ENCODE measurements around the gene LYSMD1. TPM values are rescaled to one million over a fixed set of nuclear protein-coding genes. Genes with fewer than 3 reads are reported as not detected.

Gene LYSMD1
- total and polyA plus RNA-seq, 4 donors = 4.9 to 12.7 (median 5.2) TPM

DNA sequence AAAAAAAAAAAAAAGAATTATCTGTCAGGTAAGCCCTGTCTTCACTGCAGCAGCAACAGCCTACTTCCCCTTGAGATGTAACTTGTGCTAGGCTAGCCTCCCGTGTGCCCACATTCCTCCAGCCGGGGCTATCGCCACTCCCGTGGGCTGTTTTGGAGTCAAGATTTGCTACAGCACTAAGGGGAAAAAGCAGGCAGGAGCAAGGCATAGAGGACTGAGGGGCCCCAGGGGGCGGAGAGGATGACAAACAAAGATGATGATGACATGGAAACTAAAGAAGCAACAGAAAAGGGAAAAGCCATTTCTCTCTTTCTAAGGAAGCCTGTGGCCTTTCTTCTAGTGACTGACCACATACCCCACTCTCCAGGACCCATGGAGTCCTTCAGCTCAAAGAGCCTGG lies 7.4 kb downstream of the LYSMD1 start:
- ATAC-seq (ENCODE audit: insufficient read depth, low FRiP score) (no peak), DNase-seq (no peak)
- H3K27me3 ChIP-seq (ENCODE audit: control insufficient read depth in 3 of 3, insufficient read depth in 3 of 3, low read length in 2 of 3) = no peaks in the 10 kb centered on the region
- TF ChIP-seq, protein P1, sequence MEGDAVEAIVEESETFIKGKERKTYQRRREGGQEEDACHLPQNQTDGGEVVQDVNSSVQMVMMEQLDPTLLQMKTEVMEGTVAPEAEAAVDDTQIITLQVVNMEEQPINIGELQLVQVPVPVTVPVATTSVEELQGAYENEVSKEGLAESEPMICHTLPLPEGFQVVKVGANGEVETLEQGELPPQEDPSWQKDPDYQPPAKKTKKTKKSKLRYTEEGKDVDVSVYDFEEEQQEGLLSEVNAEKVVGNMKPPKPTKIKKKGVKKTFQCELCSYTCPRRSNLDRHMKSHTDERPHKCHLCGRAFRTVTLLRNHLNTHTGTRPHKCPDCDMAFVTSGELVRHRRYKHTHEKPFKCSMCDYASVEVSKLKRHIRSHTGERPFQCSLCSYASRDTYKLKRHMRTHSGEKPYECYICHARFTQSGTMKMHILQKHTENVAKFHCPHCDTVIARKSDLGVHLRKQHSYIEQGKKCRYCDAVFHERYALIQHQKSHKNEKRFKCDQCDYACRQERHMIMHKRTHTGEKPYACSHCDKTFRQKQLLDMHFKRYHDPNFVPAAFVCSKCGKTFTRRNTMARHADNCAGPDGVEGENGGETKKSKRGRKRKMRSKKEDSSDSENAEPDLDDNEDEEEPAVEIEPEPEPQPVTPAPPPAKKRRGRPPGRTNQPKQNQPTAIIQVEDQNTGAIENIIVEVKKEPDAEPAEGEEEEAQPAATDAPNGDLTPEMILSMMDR (IDR thresholded peaks at IDR 0.05; ENCODE audit: control extremely low read depth, extremely low read depth) = no peak
- peaks cover 10 to 32% (median 24%) of the 10 kb centered on the region in 4 donors for H3K36me3 ChIP-seq (ENCODE audit: control insufficient read depth in 4 of 4, insufficient read depth in 4 of 4, low read length in 4 of 4)
- peak overlapping the region in 1 of 2 donors; percentile 17 for H3K27ac ChIP-seq (ENCODE audit: low read depth in 1 of 2, low read length in 1 of 2)
- WGBS, 2 donors = 18 to 67% methylated on average over 5 of the region's 5 CpGs
- peaks cover 0 to 2% (median 0%) of the 10 kb centered on the region in 5 donors for H3K4me1 ChIP-seq (ENCODE audit: control insufficient read depth in 5 of 5, insufficient read depth in 5 of 5, low read length in 5 of 5)
- no peaks in the 10 kb centered on the region for H3K9me3 ChIP-seq (ENCODE audit: control insufficient read depth in 4 of 4, insufficient read depth in 3 of 4, low read length in 3 of 4)
- no peak overlapping the region for H3K4me3 ChIP-seq
- H3K9ac ChIP-seq (ENCODE audit: insufficient read depth in 1 of 2, low read length in 2 of 2) = no peak overlapping the region

DNA sequence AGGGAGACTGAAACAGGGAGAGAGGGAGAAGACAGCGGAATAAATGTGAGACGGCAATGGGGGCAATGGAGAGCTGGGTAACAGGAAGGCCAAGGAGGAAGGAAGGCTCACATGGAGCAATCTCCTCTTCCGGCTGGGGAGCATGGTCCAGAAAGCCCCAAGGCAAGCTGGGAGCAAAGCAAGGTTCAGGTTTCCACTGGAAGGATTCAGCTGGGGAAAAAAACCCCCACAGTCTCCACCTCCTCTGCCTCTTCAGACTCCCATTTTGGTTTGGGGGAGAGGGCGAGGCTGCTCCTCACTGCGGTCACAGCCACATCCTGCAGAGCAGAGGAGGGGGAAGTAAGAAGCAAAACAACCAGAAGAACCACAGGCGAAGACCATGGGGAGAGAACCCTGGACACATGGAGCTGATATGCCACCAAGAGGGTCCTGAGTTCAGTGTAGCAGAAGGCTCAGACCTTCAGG lies 8.6 kb downstream of the LYSMD1 start:
- Histone ChIP-seq H3K27me3 (ENCODE audit: control insufficient read depth in 3 of 3, insufficient read depth in 3 of 3, low read length in 2 of 3) (no peaks in the 10 kb centered on the region), H3K9ac (ENCODE audit: insufficient read depth in 1 of 2, low read length in 2 of 2) (no peak overlapping the region), H3K27ac (ENCODE audit: low read depth in 1 of 2, low read length in 1 of 2) (peak overlapping the region in 1 of 2 donors; percentile 60), H3K36me3 (ENCODE audit: control insufficient read depth in 4 of 4, insufficient read depth in 4 of 4, low read length in 4 of 4) (peaks cover 10 to 32% (median 23%) of the 10 kb centered on the region in 4 donors), H3K4me1 (ENCODE audit: control insufficient read depth in 5 of 5, insufficient read depth in 5 of 5, low read length in 5 of 5) (peaks cover 0 to 2% (median 0%) of the 10 kb centered on the region in 5 donors), H3K9me3 (ENCODE audit: control insufficient read depth in 4 of 4, insufficient read depth in 3 of 4, low read length in 3 of 4) (no peaks in the 10 kb centered on the region), H3K4me3 (peak overlapping the region; percentile 13)
- ATAC-seq (ENCODE audit: insufficient read depth, low FRiP score) (peak; percentile 28), DNase-seq (no peak)
- 32 to 61% methylated on average over 6 of the region's 6 CpGs for WGBS, 2 donors
- TF ChIP-seq, protein P1 (IDR thresholded peaks at IDR 0.05; ENCODE audit: control extremely low read depth, extremely low read depth) = no peak

DNA sequence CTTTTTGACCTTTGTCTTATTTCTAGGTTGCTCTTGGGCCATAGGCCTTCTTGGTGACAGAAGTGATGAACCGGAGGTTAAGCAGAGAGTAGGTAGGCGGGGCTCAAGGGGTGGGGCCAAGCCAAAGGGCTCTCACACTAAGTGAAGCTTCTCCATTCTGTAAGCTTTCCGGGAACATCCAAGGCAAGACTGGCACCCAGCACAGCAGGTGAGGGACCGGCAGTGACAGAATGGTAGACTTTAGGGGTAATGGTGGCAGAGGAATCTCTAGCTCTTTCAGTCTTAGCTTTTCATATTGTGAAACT lies 9.2 kb downstream of the LYSMD1 start, which contains the start of gene TNFAIP8L2:
TNFAIP8L2 (plus strand) TSS at position 135 of the 305 bp plus-strand sequence. CDS start 2,049 bp downstream, outside the sequence.
- peak within 1 kb of the TSS; percentile 13 for H3K4me3 ChIP-seq
- peaks cover 10 to 26% (median 20%) of the 10 kb centered on the region in 4 donors for H3K36me3 ChIP-seq (ENCODE audit: control insufficient read depth in 4 of 4, insufficient read depth in 4 of 4, low read length in 4 of 4)
- no peaks in the 10 kb centered on the region for H3K27me3 ChIP-seq (ENCODE audit: control insufficient read depth in 3 of 3, insufficient read depth in 3 of 3, low read length in 2 of 3)
- no peaks in the 10 kb centered on the region for H3K9me3 ChIP-seq (ENCODE audit: control insufficient read depth in 4 of 4, insufficient read depth in 3 of 4, low read length in 3 of 4)
- peak within 1 kb of the TSS in 1 of 2 donors; percentile 60 for H3K27ac ChIP-seq (ENCODE audit: low read depth in 1 of 2, low read length in 1 of 2)
- H3K4me1 ChIP-seq (ENCODE audit: control insufficient read depth in 5 of 5, insufficient read depth in 5 of 5, low read length in 5 of 5) = peaks cover 0 to 2% (median 0%) of the 10 kb centered on the region in 5 donors
- ATAC-seq (ENCODE audit: insufficient read depth, low FRiP score) (peak; percentile 82), DNase-seq (no peak)
- WGBS, 2 donors = 25 to 55% methylated on average over 4 of the region's 4 CpGs
- TF ChIP-seq, protein P1 (IDR thresholded peaks at IDR 0.05; ENCODE audit: control extremely low read depth, extremely low read depth) = no peak
- no peak within 1 kb of the TSS for H3K9ac ChIP-seq (ENCODE audit: insufficient read depth in 1 of 2, low read length in 2 of 2)

DNA sequence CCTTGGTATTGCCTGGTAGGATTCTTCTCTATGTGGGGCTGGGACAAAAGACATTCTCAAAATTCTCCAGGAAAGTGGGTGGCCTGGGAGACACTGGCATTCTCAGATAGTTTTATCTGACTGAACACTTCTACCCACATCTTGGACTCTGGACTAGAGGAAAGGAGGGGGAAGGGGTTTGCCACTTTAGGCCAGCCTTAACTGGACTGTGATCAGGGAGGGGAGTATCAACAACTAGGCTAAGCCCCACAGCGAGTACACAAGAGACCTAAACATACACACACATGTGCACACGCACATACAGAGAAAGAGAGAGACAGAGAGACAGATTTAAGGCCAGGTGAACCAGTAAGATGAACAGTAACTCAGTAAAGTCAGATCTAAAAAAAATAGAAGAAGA lies 18.0 kb downstream of the LYSMD1 start:
- Histone ChIP-seq H3K9me3 (ENCODE audit: control insufficient read depth in 4 of 4, insufficient read depth in 3 of 4, low read length in 3 of 4) (no peaks in the 10 kb centered on the region), H3K36me3 (ENCODE audit: control insufficient read depth in 4 of 4, insufficient read depth in 4 of 4, low read length in 4 of 4) (peaks cover 0 to 2% (median under 1%) of the 10 kb centered on the region in 4 donors), H3K27ac (ENCODE audit: low read depth in 1 of 2, low read length in 1 of 2) (peak overlapping the region; percentile 71 to 72), H3K27me3 (ENCODE audit: control insufficient read depth in 3 of 3, insufficient read depth in 3 of 3, low read length in 2 of 3) (no peaks in the 10 kb centered on the region), H3K4me1 (ENCODE audit: control insufficient read depth in 5 of 5, insufficient read depth in 5 of 5, low read length in 5 of 5) (peaks cover 7 to 32% (median 12%) of the 10 kb centered on the region in 5 donors), H3K4me3 (no peak overlapping the region), H3K9ac (ENCODE audit: insufficient read depth in 1 of 2, low read length in 2 of 2) (no peak overlapping the region)
- DNase-seq (no peak), ATAC-seq (ENCODE audit: insufficient read depth, low FRiP score) (no peak)
- TF ChIP-seq, protein P1 (IDR thresholded peaks at IDR 0.05; ENCODE audit: control extremely low read depth, extremely low read depth) = no peak
- WGBS, 2 donors = 96 to 100% methylated on average over 2 of the region's 2 CpGs

Data from lung (tissue), 12 donors.